HEK293 (cell line): Measurements from ENCODE around the gene SLMAP.

Experiments
- ATF2 ChIP-seq: fragments of 450-650 bp; formaldehyde crosslinking; IDR thresholded peaks from 2 replicates; pipeline ENCODE4 v1.5.1; 2016; ENCODE audit warnings: missing biosample characterization, missing genetic modification characterization, low read depth
- ELK4 ChIP-seq: IDR thresholded peaks from 2 replicates; pipeline ENCODE4 v1.6.1; 2011; ENCODE audit warnings: mild to moderate bottlenecking, low read depth, low read length, borderline replicate concordance
- HIC1 ChIP-seq: fragments of 450-650 bp; formaldehyde crosslinking; IDR thresholded peaks from 2 replicates; pipeline ENCODE4 v1.5.1; 2016; ENCODE audit warnings: missing biosample characterization, missing genetic modification characterization
- MZF1 ChIP-seq: fragments of 450-650 bp; formaldehyde crosslinking; IDR thresholded peaks from 2 replicates; pipeline ENCODE4 v1.5.1; 2017; ENCODE audit warnings: missing biosample characterization, missing genetic modification characterization, borderline replicate concordance
- PRDM4 ChIP-seq: fragments of 450-650 bp; formaldehyde crosslinking; IDR thresholded peaks from 2 replicates; pipeline ENCODE4 v1.5.1; 2017; ENCODE audit warnings: missing biosample characterization, missing genetic modification characterization
- RBAK ChIP-seq: fragments of 450-650 bp; formaldehyde crosslinking; IDR thresholded peaks from 2 replicates; pipeline ENCODE4 v1.5.1; 2016; ENCODE audit warnings: missing biosample characterization, missing genetic modification characterization
- REPIN1 ChIP-seq: fragments of 450-650 bp; formaldehyde crosslinking; IDR thresholded peaks from 2 replicates; pipeline ENCODE4 v1.5.1; 2017; ENCODE audit warnings: missing biosample characterization, missing genetic modification characterization, low read depth
- REST ChIP-seq: fragments of 450-650 bp; formaldehyde crosslinking; IDR thresholded peaks from 2 replicates; pipeline ENCODE4 v1.5.1; 2016; ENCODE audit warnings: missing biosample characterization, missing genetic modification characterization
- ZFP37 ChIP-seq: fragments of 450-650 bp; formaldehyde crosslinking; IDR thresholded peaks from 2 replicates; pipeline ENCODE4 v1.5.1; 2016; ENCODE audit warnings: missing biosample characterization, missing genetic modification characterization
- ZNF10 ChIP-seq: fragments of 450-650 bp; formaldehyde crosslinking; IDR thresholded peaks from 2 replicates; pipeline ENCODE4 v1.5.1; 2017; ENCODE audit warnings: missing biosample characterization, missing genetic modification characterization
- ZNF112 ChIP-seq: fragments of 450-650 bp; formaldehyde crosslinking; IDR thresholded peaks from 2 replicates; pipeline ENCODE4 v1.5.0; 2017; ENCODE audit warnings: missing biosample characterization, missing genetic modification characterization
- ZNF114 ChIP-seq: fragments of 450-650 bp; formaldehyde crosslinking; IDR thresholded peaks from 2 replicates; pipeline ENCODE4 v1.5.0; 2017; ENCODE audit warnings: missing biosample characterization, missing genetic modification characterization
- ZNF248 ChIP-seq: fragments of 450-650 bp; formaldehyde crosslinking; IDR thresholded peaks from 2 replicates; pipeline ENCODE4 v1.5.1; 2017; ENCODE audit warnings: missing biosample characterization, missing genetic modification characterization
- ZNF280C ChIP-seq: fragments of 450-650 bp; formaldehyde crosslinking; IDR thresholded peaks from 2 replicates; pipeline ENCODE4 v1.5.1; 2016; ENCODE audit warnings: missing biosample characterization, missing genetic modification characterization
- ZNF404 ChIP-seq: fragments of 450-650 bp; formaldehyde crosslinking; IDR thresholded peaks from 2 replicates; pipeline ENCODE4 v1.5.1; 2017; ENCODE audit warnings: missing biosample characterization, missing genetic modification characterization
- ZNF416 ChIP-seq: fragments of 450-650 bp; formaldehyde crosslinking; IDR thresholded peaks from 2 replicates; pipeline ENCODE4 v1.5.1; 2016; ENCODE audit warnings: missing biosample characterization, missing genetic modification characterization
- ZNF548 ChIP-seq: fragments of 450-650 bp; formaldehyde crosslinking; IDR thresholded peaks from 2 replicates; pipeline ENCODE4 v1.5.1; 2016; ENCODE audit warnings: missing biosample characterization, missing genetic modification characterization
- ZNF555 ChIP-seq: fragments of 450-650 bp; formaldehyde crosslinking; conservative IDR thresholded peaks from 2 replicates; pipeline ENCODE4 v1.5.1; 2017; ENCODE audit warnings: missing biosample characterization, mild to moderate bottlenecking, missing genetic modification characterization, inconsistent platforms
- ZNF561 ChIP-seq: fragments of 450-650 bp; IDR thresholded peaks from 2 replicates; pipeline ENCODE4 v1.5.1; 2018; ENCODE audit warnings: missing biosample characterization, missing genetic modification characterization, borderline replicate concordance
- ZNF600 ChIP-seq: fragments of 450-650 bp; formaldehyde crosslinking; IDR thresholded peaks from 2 replicates; pipeline ENCODE4 v1.5.1; 2016; ENCODE audit warnings: missing biosample characterization, missing genetic modification characterization
- ZNF645 ChIP-seq: fragments of 450-650 bp; formaldehyde crosslinking; IDR thresholded peaks from 2 replicates; pipeline ENCODE4; 2016; ENCODE audit warnings: missing biosample characterization, missing genetic modification characterization
- ZNF664 ChIP-seq: fragments of 450-650 bp; formaldehyde crosslinking; IDR thresholded peaks from 2 replicates; pipeline ENCODE4 v1.5.1; 2016; ENCODE audit warnings: missing biosample characterization, missing genetic modification characterization
- ZNF707 ChIP-seq: fragments of 450-650 bp; formaldehyde crosslinking; IDR thresholded peaks from 2 replicates; pipeline ENCODE4 v1.5.1; 2016; ENCODE audit warnings: missing biosample characterization, missing genetic modification characterization
- ZNF747 ChIP-seq: fragments of 450-650 bp; formaldehyde crosslinking; IDR thresholded peaks from 2 replicates; pipeline ENCODE4 v1.5.1; 2016; ENCODE audit warnings: missing biosample characterization, missing genetic modification characterization
- ZNF791 ChIP-seq: fragments of 450-650 bp; formaldehyde crosslinking; IDR thresholded peaks from 2 replicates; pipeline ENCODE4 v1.5.1; 2016; ENCODE audit warnings: missing biosample characterization, missing genetic modification characterization

The SLMAP gene

GRCh38 chr3:57951066-57951882, 195.2 kb downstream of the SLMAP start (continued):
- TF ChIP-seq PRDM4 (peak; percentile 54; the same call in 1 of the 2 replicates), ZNF747 (no peak), ZNF555 (no peak), ZNF561 (tag by site-specific recombination) (no peak), RBAK (tag by site-specific recombination) (no peak), ATF2 (tag by site-specific recombination) (peak; percentile 15; the same call in 1 of the 2 replicates), HIC1 (tag by site-specific recombination) (peak; percentile 65; the same call in 1 of the 2 replicates), ZFP37 (peak; percentile 43; the same call in 1 of the 2 replicates), ZNF791 (tag by site-specific recombination) (no peak), ZNF114 (tag by site-specific recombination) (no peak), ZNF112 (no peak), ZNF416 (tag by site-specific recombination) (no peak), ZNF548 (tag by site-specific recombination) (no peak), ZNF600 (tag by site-specific recombination) (peak; percentile 88), ZNF664 (tag by site-specific recombination) (no peak), ZNF404 (tag by site-specific recombination) (no peak), ZNF707 (tag by site-specific recombination) (no peak), ELK4 (no peak), MZF1 (tag by site-specific recombination) (no peak), ZNF645 (no peak), ZNF280C (no peak), REST (tag by site-specific recombination) (no peak), ZNF10 (no peak), REPIN1 (no peak), ZNF248 (tag by site-specific recombination) (no peak)
